Measurements from ENCODE around the gene IL12RB2.
"Not testable (repeated sequence)": the region's sequence is repeated elsewhere in the genome, so short reads cannot be mapped to it uniquely, and the experiment has no call there.

Gene IL12RB2

GRCh38 chr1:67394548-67394947 lies 86.9 kb downstream of the IL12RB2 start:
- no peak for DNase-seq (ENCODE audit: low spot score)

- DNase-seq (ENCODE audit: low spot score) = no peak
Measured at GRCh38 chr1:67399199-67399993, 91.7 kb downstream of the IL12RB2 start.

- not testable (repeated sequence) for DNase-seq (ENCODE audit: low spot score)
Measured at GRCh38 chr1:67400029-67400786, 92.5 kb downstream of the IL12RB2 start.

- DNase-seq (ENCODE audit: low spot score) = no peak
Measured at GRCh38 chr1:67401443-67401842, 93.8 kb downstream of the IL12RB2 start.

- DNase-seq (ENCODE audit: low spot score) = no peak
Measured at GRCh38 chr1:67404212-67404620, 96.5 kb downstream of the IL12RB2 start.

GRCh38 chr1:67405473-67406245 lies 98.0 kb downstream of the IL12RB2 start:
- no peak for DNase-seq (ENCODE audit: low spot score)

GRCh38 chr1:67407498-67407897 lies 99.8 kb downstream of the IL12RB2 start:
- DNase-seq (ENCODE audit: low spot score) = no peak

GRCh38 chr1:67408148-67408547 lies 100.5 kb downstream of the IL12RB2 start:
- DNase-seq (ENCODE audit: low spot score) = no peak

GRCh38 chr1:67413101-67413500 lies 105.4 kb downstream of the IL12RB2 start:
- not testable (repeated sequence) for DNase-seq (ENCODE audit: low spot score)

GRCh38 chr1:67414574-67414973 lies 106.9 kb downstream of the IL12RB2 start:
- no peak for DNase-seq (ENCODE audit: low spot score)

- no peak for DNase-seq (ENCODE audit: low spot score)
Measured at GRCh38 chr1:67415041-67415440, 107.4 kb downstream of the IL12RB2 start.

GRCh38 chr1:67417733-67418132 lies 110.1 kb downstream of the IL12RB2 start:
- not testable (repeated sequence) for DNase-seq (ENCODE audit: low spot score)

GRCh38 chr1:67418839-67419586 lies 111.3 kb downstream of the IL12RB2 start:
- no peak for DNase-seq (ENCODE audit: low spot score)

- DNase-seq (ENCODE audit: low spot score) = no peak
Measured at GRCh38 chr1:67420835-67421492, 113.3 kb downstream of the IL12RB2 start.

GRCh38 chr1:67427465-67427864 lies 119.8 kb downstream of the IL12RB2 start:
- DNase-seq (ENCODE audit: low spot score) = no peak

- no peak for DNase-seq (ENCODE audit: low spot score)
Measured at GRCh38 chr1:67427947-67428346, 120.3 kb downstream of the IL12RB2 start.

- DNase-seq (ENCODE audit: low spot score) = no peak
Measured at GRCh38 chr1:67429011-67429527, 121.4 kb downstream of the IL12RB2 start.

- DNase-seq (ENCODE audit: low spot score) = peak; percentile 9
Measured at GRCh38 chr1:67429528-67430357, 122.1 kb downstream of the IL12RB2 start.

- peak; percentile 97 for DNase-seq (ENCODE audit: low spot score)
Measured at GRCh38 chr1:67430358-67431155, 122.9 kb downstream of the IL12RB2 start, which contains the start of gene SERBP1. TSS of gene SERBP1 (minus strand) at chr1:67430402. CDS start at chr1:67430300, 102 bp downstream.

Data from iPS-NIHi11 (cell line).